MM.1S (cell line): ENCODE measurements around the gene MYMK.

Experiments used
- DNase-seq: peaks from one replicate; pipeline ENCODE4 v3.0.0-alpha.2; 2015
- H2AFZ ChIP-seq: fragments of 300-600 bp; sonication (generic); 2 replicates; pipeline ENCODE4 v1.6.0; 2016; ENCODE audit warnings: antibody characterized with exemption, low read length
- H3F3A ChIP-seq: fragments of 300-600 bp; sonication (generic); 2 replicates; pipeline ENCODE4 v1.6.1; 2016; ENCODE audit warnings: mild to moderate bottlenecking, antibody characterized with exemption, low read length, moderate library complexity, mixed read lengths; ENCODE audit not compliant: insufficient read depth
- H3K27ac ChIP-seq: fragments of 300-600 bp; sonication (generic); 2 replicates; pipeline ENCODE4 v1.5.1; 2016; ENCODE audit warnings: mild to moderate bottlenecking, low read length
- H3K27me3 ChIP-seq: fragments of 300-600 bp; sonication (generic); replicated peaks from 2 replicates; pipeline ENCODE4 v1.6.0; 2016; ENCODE audit warnings: low read length; ENCODE audit not compliant: insufficient read depth
- H3K36me3 ChIP-seq: fragments of 300-600 bp; sonication (generic); replicated peaks from 2 replicates; pipeline ENCODE4 v1.6.1; 2016; ENCODE audit warnings: mild to moderate bottlenecking, low read length, mixed read lengths; ENCODE audit not compliant: insufficient read depth
- H3K4me1 ChIP-seq: fragments of 300-600 bp; sonication (generic); 2 replicates; pipeline ENCODE4 v1.6.1; 2016; ENCODE audit warnings: low read length, mixed read lengths
- H3K4me2 ChIP-seq: fragments of 300-600 bp; sonication (generic); 2 replicates; pipeline ENCODE4 v1.6.0; 2016; ENCODE audit warnings: low read depth, low read length
- H3K4me3 ChIP-seq: fragments of 300-600 bp; sonication (generic); 2 replicates; pipeline ENCODE4 v1.5.1; 2016; ENCODE audit warnings: low read length, mixed read lengths
- H3K79me2 ChIP-seq: fragments of 300-600 bp; sonication (generic); 2 replicates; pipeline ENCODE4 v1.6.1; 2016; ENCODE audit warnings: mixed run types, low read length, mixed read lengths
- H3K9ac ChIP-seq: fragments of 300-600 bp; sonication (generic); 2 replicates; pipeline ENCODE4 v1.6.1; 2016; ENCODE audit warnings: low read length, mixed read lengths
- H3K9me2 ChIP-seq: fragments of 300-600 bp; sonication (generic); replicated peaks from 2 replicates; pipeline ENCODE4 v1.6.1; 2016; ENCODE audit warnings: mild to moderate bottlenecking, low read length, mixed read lengths; ENCODE audit not compliant: insufficient read depth
- H3K9me3 ChIP-seq: fragments of 300-600 bp; sonication (generic); replicated peaks from 2 replicates; pipeline ENCODE4 v1.6.1; 2016; ENCODE audit warnings: mild to moderate bottlenecking, low read length, mixed read lengths; ENCODE audit not compliant: insufficient read depth
- H4K20me1 ChIP-seq: fragments of 300-600 bp; sonication (generic); 2 replicates; pipeline ENCODE4 v1.6.1; 2016; ENCODE audit warnings: mild to moderate bottlenecking, low read length, moderate library complexity, mixed read lengths; ENCODE audit not compliant: insufficient read depth
- CTCF ChIP-seq: fragments of 300-600 bp; sonication (generic); IDR thresholded peaks from 2 replicates; pipeline ENCODE4 v1.5.1; 2016; ENCODE audit warnings: antibody characterized with exemption, low read length, mixed read lengths
- EZH2 ChIP-seq: fragments of 300-600 bp; sonication (generic); optimal IDR thresholded peaks from 2 replicates; pipeline ENCODE3; 2017; ENCODE audit warnings: low read depth, mild to moderate bottlenecking, antibody characterized with exemption, low read length, mixed read lengths
- EZH2phosphoT487 ChIP-seq: fragments of 300-600 bp; sonication (generic); IDR thresholded peaks from 2 replicates; pipeline ENCODE4 v1.6.1; 2018; ENCODE audit warnings: antibody characterized with exemption, low read length

MYMK gene

GRCh38 chr9:133506653-133507038 lies 18.1 kb downstream of the MYMK start:
- Histone ChIP-seq H3K9ac (no peak overlapping the region), H3K27me3 (peaks cover 95% of the 10 kb centered on the region), H2AFZ (no peak overlapping the region), H3K27ac (no peak overlapping the region), H3K4me3 (no peak overlapping the region), H3K79me2 (no peaks in the 10 kb centered on the region), H3K36me3 (no peaks in the 10 kb centered on the region), H4K20me1 (no peaks in the 10 kb centered on the region), H3K4me2 (no peak overlapping the region), H3K4me1 (no peaks in the 10 kb centered on the region), H3F3A (no peaks in the 10 kb centered on the region), H3K9me3 (no peaks in the 10 kb centered on the region), H3K9me2 (no peaks in the 10 kb centered on the region)
- TF ChIP-seq CTCF (no peak), EZH2 (no peak), EZH2phosphoT487 (no peak)
- no peak for DNase-seq

- Histone ChIP-seq H3K79me2 (no peaks in the 10 kb centered on the region), H4K20me1 (no peaks in the 10 kb centered on the region), H3K4me1 (no peaks in the 10 kb centered on the region), H3K9me2 (no peaks in the 10 kb centered on the region), H3F3A (no peaks in the 10 kb centered on the region), H3K36me3 (no peaks in the 10 kb centered on the region), H3K4me3 (no peak overlapping the region), H3K9me3 (no peaks in the 10 kb centered on the region), H2AFZ (no peak overlapping the region), H3K9ac (no peak overlapping the region), H3K27me3 (peaks cover 95% of the 10 kb centered on the region), H3K4me2 (no peak overlapping the region), H3K27ac (no peak overlapping the region)
- DNase-seq: no peak
- TF ChIP-seq CTCF (no peak), EZH2phosphoT487 (no peak)
These were observed 18.7 kb downstream of the MYMK start for GRCh38 chr9:133505901-133506652.

GRCh38 chr9:133505186-133505830 lies 19.5 kb downstream of the MYMK start:
- DNase-seq: no peak
- H3K4me2 ChIP-seq: no peak overlapping the region

More at GRCh38 chr9:133505186-133505830, 19.5 kb downstream of the MYMK start:
- H3K79me2 ChIP-seq: no peaks in the 10 kb centered on the region
- peaks cover 92% of the 10 kb centered on the region for H3K27me3 ChIP-seq
- no peaks in the 10 kb centered on the region for H3K36me3 ChIP-seq
- no peak overlapping the region for H3K9ac ChIP-seq
- no peaks in the 10 kb centered on the region for H3K9me2 ChIP-seq
- no peaks in the 10 kb centered on the region for H3K9me3 ChIP-seq
- H2AFZ ChIP-seq: no peak overlapping the region
- H3F3A ChIP-seq: no peaks in the 10 kb centered on the region
- H3K27ac ChIP-seq: no peak overlapping the region
- TF ChIP-seq EZH2phosphoT487 (no peak), CTCF (no peak), EZH2 (no peak)
- no peaks in the 10 kb centered on the region for H3K4me1 ChIP-seq
- H3K4me3 ChIP-seq: no peak overlapping the region
- H4K20me1 ChIP-seq: no peaks in the 10 kb centered on the region
